Temporal lobe (tissue), 1 donor: Measurements from ENCODE around the gene GNRH2. TPM values are rescaled to one million over a fixed set of nuclear protein-coding genes. Genes with fewer than 3 reads are reported as not detected.

Experiments used
- total RNA-seq: library from RNA; depleted of rRNA; stranded (reverse); fragments of >200 nt; gene quantifications from one replicate; pipeline ENCODE4 v1.2.3, GENCODE V29; 2014

GNRH2 gene
- total RNA-seq, 1 donor from 2014 or later = not detected

Other genes with a start within 250 kb of the GNRH2 start
- gene CPXM1, start 243.0 kb upstream of the GNRH2 start, total RNA-seq = 10.1 TPM
- gene C20orf141, start 228.6 kb upstream of the GNRH2 start, total RNA-seq = not detected
- gene TMEM239, start 227.3 kb upstream of the GNRH2 start, total RNA-seq = not detected
- 17.2 TPM for gene PCED1A, start 203.0 kb upstream of the GNRH2 start, total RNA-seq
- 48.9 TPM for gene VPS16, start 202.9 kb upstream of the GNRH2 start, total RNA-seq
- 90.0 TPM for gene PTPRA, start 170.1 kb upstream of the GNRH2 start, total RNA-seq
- 24.3 TPM for gene MRPS26, start 2.4 kb downstream of the GNRH2 start, total RNA-seq
- gene OXT, start 28.0 kb downstream of the GNRH2 start, total RNA-seq = not detected
- not detected for gene AVP, start 41.1 kb downstream of the GNRH2 start, total RNA-seq
- 17.0 TPM for gene FASTKD5, start 116.2 kb downstream of the GNRH2 start, total RNA-seq
- 2.7 TPM for gene UBOX5, start 116.2 kb downstream of the GNRH2 start, total RNA-seq
- 15.0 TPM for gene LZTS3, start 129.9 kb downstream of the GNRH2 start, total RNA-seq
- gene DDRGK1, start 161.1 kb downstream of the GNRH2 start, total RNA-seq = 19.4 TPM
- gene ITPA, start 165.9 kb downstream of the GNRH2 start, total RNA-seq = 28.0 TPM
- gene SLC4A11, start 195.6 kb downstream of the GNRH2 start, total RNA-seq = under 0.01 TPM